Testis (tissue), 3 donors: ENCODE data around the gene EEF2K. TPM values are rescaled to one million over a fixed set of nuclear protein-coding genes. Genes with fewer than 3 reads are reported as not detected.

Experiments used
- DNase-seq: peaks from one replicate; pipeline ENCODE4 v3.0.0-alpha.2; 2019
- H3K27ac ChIP-seq, 2 donors: fragments of 200-600 bp; sonication (generic); one replicate each; pipeline ENCODE4 v1.5.1; 2019
- H3K27me3 ChIP-seq: fragments of 200-600 bp; sonication (generic); one replicate; pipeline ENCODE4 v1.5.1; 2019
- H3K36me3 ChIP-seq: fragments of 200-600 bp; sonication (generic); one replicate; pipeline ENCODE4 v1.5.1; 2017; ENCODE audit warnings: low read depth; ENCODE audit errors: missing control alignments
- H3K4me1 ChIP-seq: fragments of 200-600 bp; sonication (generic); one replicate; pipeline ENCODE4 v1.5.1; 2019
- H3K4me3 ChIP-seq, 2 donors: fragments of 200-600 bp; sonication (generic); one replicate each; pipeline ENCODE4 v1.5.1; 2017 to 2019
- H3K9me3 ChIP-seq: fragments of 200-600 bp; sonication (generic); one replicate; pipeline ENCODE4 v1.5.1; 2017
- CTCF ChIP-seq, 3 experiments: fragments of 450-650 bp in 2 of 3; fragments of 200-600 bp in 1 of 3; sonication (generic) in 1 of 3; IDR thresholded peaks; one replicate each; pipeline ENCODE4 v1.5.1; 2016 to 2019; ENCODE audit warnings: antibody characterized with exemption in 3 of 3, mild to moderate bottlenecking in 2 of 3, moderate library complexity in 1 of 3
- POLR2A ChIP-seq: fragments of 450-650 bp; IDR thresholded peaks from one replicate; pipeline ENCODE4 v1.6.1; 2017; ENCODE audit warnings: antibody characterized with exemption, mild to moderate bottlenecking, moderate library complexity
- WGBS, 2 donors: methylation state at CpG; one replicate each; pipeline ENCODE4 v1.1.5; 2018; 5-methylcytosine and 5-hydroxymethylcytosine counted together
- intact Hi-C: fragments of 100-400 bp; cut with DNase I; formaldehyde crosslinking; loops from one replicate; pipeline ENCODE4 v1.15.1; 2023; ENCODE audit warnings: low total_unique reads
- polyA plus RNA-seq: library from polyadenylated mRNA; stranded (reverse); fragments of 350-450 nt; fragmentation: Illumina TruSeq; extraction: RNeasy Lipid Tissue Mini Kit (QIAGEN cat#74804); gene quantifications from one replicate; pipeline ENCODE4 v1.2.3, GENCODE V29; 2014; ENCODE audit warnings: low read depth, low replicate concordance; ENCODE audit not compliant: insufficient read depth
- total RNA-seq, 2 donors: library from RNA; depleted of rRNA; stranded (reverse); fragments of >200 nt; gene quantifications; one replicate each; pipeline ENCODE4 v1.2.3, GENCODE V29; 2016

The EEF2K gene
- total and polyA plus RNA-seq, 3 donors from 2014 or later, result 6.6 to 11.1 (median 10.2) TPM

- H3K27ac ChIP-seq, result no peak overlapping the region
- no peaks in the 10 kb centered on the region for H3K27me3 ChIP-seq
- H3K36me3 ChIP-seq, result no peaks in the 10 kb centered on the region
- no peaks in the 10 kb centered on the region for H3K4me1 ChIP-seq
- intact Hi-C loops, result no loop called here
- TF ChIP-seq CTCF (IDR thresholded peaks at IDR 0.05) (no peak), POLR2A (no peak)
- no peak overlapping the region for H3K4me3 ChIP-seq
- DNase-seq, result no peak
- H3K9me3 ChIP-seq, result no peaks in the 10 kb centered on the region
- 91 to 94% methylated on average over 4 of the region's 4 CpGs for WGBS, 2 donors
These were observed 132.0 kb downstream of the EEF2K start for GRCh38 chr16:22337849-22338635.

Other genes with a start within 250 kb of the EEF2K start
- gene PDZD9, start 205.2 kb upstream of the EEF2K start, total RNA-seq, result 10 to 100 TPM in 1 of 2 donors, 1 to 10 TPM in 1; 7.9 to 17.2 TPM
- gene PDZD9, start 205.2 kb upstream of the EEF2K start, polyA plus RNA-seq, result 40.6 TPM
- gene MOSMO, start 198.2 kb upstream of the EEF2K start, total RNA-seq, result 10 to 100 TPM; 33.4 to 36.8 TPM
- 17.4 TPM for gene MOSMO, start 198.2 kb upstream of the EEF2K start, polyA plus RNA-seq
- 1 to 10 TPM; 5.0 to 9.8 TPM for gene VWA3A, start 113.7 kb upstream of the EEF2K start, total RNA-seq
- 15.8 TPM for gene VWA3A, start 113.7 kb upstream of the EEF2K start, polyA plus RNA-seq
- under 1 TPM; 0.31 TPM for gene SDR42E2, start 43.8 kb upstream of the EEF2K start, total RNA-seq
- gene SDR42E2, start 43.8 kb upstream of the EEF2K start, polyA plus RNA-seq, result 1.4 TPM
- gene POLR3E, start 91.1 kb downstream of the EEF2K start, total RNA-seq, result 10 to 100 TPM; 61.7 to 76.2 TPM
- 59.4 TPM for gene POLR3E, start 91.1 kb downstream of the EEF2K start, polyA plus RNA-seq
- gene CDR2, start 168.3 kb downstream of the EEF2K start, total RNA-seq, result 10 to 100 TPM; 56.8 to 63.7 TPM
- 133 TPM for gene CDR2, start 168.3 kb downstream of the EEF2K start, polyA plus RNA-seq